GM18505 (cell line): Measurements from ENCODE around the gene UGT1A7.

Experiments used
- ATAC-seq: cut with Tn5 transposase; IDR thresholded peaks from one replicate; pipeline ENCODE4 v1.9.1; 2021; ENCODE audit not compliant: unreplicated experiment
- POLR2A ChIP-seq: IDR thresholded peaks from 4 replicates; pipeline ENCODE4 v1.6.1; 2011; ENCODE audit warnings: borderline replicate concordance; ENCODE audit not compliant: insufficient read depth, insufficient read length; ENCODE audit errors: extremely low read depth

The UGT1A7 gene

DNA sequence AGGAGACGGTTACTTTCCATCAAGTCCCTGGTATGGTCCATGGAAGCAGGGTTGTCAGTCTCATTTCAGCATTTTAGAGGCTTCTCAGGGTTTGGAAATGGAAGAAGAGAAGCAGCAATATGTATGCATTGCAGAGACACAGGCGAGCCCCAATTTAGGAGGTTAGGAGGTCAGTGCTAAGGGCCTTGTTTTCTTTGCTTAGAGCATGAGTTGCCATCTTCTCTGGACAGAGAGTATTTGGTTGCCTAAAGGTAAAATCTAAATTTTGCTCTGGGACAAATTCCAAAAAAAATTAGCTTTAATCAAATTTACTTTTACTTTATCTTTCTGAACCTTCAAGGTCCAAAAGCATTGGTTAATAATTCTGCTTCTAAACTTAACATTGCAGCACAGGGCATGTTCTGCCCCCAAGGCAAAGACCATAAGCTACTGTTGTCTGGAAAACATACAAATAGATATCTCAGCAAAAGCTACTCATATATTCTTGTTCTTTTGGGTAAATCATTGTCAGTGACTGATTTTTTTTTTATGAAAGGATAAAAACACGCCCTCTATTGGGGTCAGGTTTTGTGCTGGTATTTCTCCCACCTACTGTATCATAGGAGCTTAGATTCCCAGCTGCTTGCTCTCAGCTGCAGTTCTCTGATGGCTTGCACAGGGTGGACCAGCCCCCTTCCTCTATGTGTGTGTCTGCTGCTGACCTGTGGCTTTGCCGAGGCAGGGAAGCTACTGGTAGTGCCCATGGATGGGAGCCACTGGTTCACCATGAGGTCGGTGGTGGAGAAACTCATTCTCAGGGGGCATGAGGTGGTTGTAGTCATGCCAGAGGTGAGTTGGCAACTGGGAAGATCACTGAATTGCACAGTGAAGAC, 10.2 kb upstream of the UGT1A7 start, which contains the start of gene UGT1A9:
UGT1A9 (plus strand) TSS at position 609 of the 872 bp plus-strand sequence; CDS start at position 646, 37 bp downstream.
- no peak for TF ChIP-seq POLR2A
- ATAC-seq: no peak

DNA sequence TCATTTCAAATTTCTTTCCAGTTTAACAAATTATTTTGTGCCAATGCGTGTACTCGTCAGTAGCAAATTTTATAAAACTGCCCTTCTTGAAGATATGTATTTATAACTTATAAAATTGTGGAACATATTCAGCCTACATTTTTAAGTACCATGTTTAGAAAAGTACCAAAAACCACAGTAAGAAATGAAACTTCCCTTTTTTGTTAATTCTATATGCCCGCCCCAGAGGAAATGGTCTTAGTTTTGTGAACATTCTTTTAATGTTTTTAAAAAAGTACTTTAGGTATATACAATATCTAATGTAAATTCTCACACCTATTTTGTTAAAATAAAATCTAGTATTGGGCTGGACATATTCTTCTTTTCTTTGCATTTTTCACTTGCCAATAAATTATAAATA, 8.8 kb upstream of the UGT1A7 start:
- no peak for TF ChIP-seq POLR2A
- no peak for ATAC-seq

DNA sequence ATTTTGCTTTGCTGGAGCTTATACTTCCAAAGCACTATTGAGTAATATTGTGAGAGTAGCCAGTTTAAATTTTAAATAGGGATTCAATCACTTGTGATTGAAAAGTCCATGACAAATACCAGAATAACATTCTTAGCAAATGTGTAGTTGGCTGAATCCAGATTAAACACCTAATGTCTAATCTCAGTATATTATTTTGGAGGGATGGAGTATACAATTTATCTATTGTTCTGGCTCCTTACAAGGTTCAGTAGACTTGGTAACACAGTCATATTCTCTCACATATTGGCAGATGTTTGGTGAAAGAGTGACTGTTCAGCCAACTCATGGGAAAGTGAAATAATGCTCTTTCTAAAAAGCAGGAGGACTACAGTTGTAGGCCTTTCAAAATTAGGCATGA, 7.8 kb upstream of the UGT1A7 start:
- TF ChIP-seq POLR2A: no peak

DNA sequence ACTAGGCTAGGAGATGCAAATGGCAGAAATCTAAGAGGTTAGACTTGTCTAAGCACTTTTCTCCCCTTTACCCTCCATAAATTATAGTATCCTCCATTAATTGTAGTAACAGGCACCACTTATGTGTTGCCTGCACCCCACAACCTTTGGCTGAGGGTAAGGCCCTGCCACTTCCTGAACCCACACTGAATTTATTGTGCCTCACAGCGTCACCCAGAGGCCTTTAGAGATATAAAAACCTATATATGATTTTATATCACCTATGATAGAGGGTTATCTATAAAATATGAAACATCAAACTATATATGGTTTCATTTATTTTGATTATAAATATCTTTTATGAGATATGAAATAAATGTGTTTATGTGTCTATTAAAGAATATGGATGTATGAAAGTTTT, 7.4 kb upstream of the UGT1A7 start:
- TF ChIP-seq POLR2A: no peak
- no peak for ATAC-seq

More for the DNA sequence above, 7.8 kb upstream of the UGT1A7 start:
- ATAC-seq: no peak

DNA sequence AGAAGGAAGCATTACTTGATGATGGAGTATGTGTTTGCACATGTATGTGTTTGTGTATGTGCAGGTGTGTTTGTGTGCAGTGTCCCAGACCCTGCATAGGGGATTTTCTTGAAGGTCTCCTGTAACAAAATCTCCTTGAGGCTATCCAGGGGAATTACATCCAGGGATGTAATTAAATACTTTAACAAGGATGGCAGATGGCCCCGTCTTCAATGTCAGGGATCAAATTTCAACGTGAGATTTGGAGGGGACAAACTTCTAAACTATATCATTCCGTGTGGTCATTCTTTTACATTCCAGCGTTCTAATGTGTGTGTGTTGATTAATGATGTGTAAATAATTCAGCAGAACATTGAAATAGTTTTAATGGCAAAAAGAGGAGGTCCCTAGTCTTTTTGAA, 6.7 kb upstream of the UGT1A7 start:
- no peak for TF ChIP-seq POLR2A
- no peak for ATAC-seq

DNA sequence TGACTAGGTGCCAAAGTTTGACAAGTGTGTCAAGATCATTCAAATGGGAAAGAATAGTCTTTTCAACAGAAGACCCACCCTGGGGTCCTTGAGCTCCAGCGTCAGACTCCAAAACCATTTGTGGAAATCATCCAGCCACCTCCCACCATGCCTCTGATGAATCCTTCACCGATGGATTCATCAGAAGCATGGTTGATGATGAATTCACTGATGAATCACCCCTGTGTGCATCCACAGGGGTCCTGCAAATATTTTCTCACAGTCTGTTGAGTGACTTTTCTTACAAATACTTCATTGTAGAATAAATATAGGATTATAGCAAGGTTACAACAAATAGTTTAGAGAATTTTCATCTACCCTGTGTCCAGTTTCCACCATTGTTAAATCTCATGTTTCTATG, 5.7 kb upstream of the UGT1A7 start:
- ATAC-seq: no peak
- TF ChIP-seq POLR2A: no peak

DNA sequence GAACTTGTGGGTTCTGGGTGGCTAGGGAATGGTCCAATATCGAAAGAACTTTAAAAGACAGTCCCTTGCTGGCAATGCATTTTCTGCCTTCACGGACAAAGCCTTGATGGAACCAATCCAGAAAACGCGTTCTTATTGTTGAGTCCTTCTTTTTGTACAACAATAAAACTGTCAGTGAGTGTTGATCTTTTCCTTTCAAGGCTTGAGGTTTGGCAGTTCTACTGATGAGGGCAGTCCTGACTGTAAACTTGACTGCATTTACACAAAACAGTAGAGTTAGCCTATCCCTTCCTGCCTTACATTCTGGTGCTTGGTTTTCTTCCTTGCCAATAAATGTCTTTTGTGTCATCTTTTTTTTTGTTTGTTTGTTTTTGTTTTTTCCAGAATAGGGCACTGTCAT, 2.5 kb upstream of the UGT1A7 start:
- TF ChIP-seq POLR2A: no peak
- no peak for ATAC-seq

DNA sequence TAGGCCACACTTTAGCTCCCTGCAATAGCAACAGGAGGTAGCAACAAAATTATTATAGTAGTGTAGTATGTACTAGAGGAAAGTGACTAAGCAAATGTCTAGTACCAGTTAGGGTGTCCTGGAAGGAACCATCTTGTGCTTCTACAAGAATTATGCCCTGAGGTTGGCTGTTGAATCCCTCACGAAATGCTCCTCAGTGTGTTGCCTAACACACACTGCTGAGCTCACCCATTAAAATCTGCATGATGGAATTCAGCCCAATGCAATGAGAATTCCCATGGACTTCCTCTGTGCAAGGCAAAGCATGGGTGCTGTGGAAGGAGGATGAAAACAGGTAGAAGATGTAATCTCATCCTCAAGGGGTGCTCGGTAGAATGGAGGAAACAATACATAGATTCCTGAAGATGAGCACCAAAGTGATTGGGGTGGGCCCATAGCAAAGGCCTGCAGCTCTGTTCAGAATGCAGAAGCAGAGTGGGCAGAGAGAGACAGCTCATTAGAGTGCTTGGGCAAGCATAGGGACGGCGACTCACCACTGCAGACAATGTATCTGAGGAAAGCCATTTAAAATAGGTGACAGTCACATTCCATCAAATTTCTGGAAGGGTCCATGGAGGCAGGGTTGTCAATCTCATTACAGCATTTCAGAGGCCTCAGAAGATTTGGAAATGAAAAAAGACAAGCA, 1.2 kb upstream of the UGT1A7 start:
- no peak for TF ChIP-seq POLR2A
- ATAC-seq: no peak

DNA sequence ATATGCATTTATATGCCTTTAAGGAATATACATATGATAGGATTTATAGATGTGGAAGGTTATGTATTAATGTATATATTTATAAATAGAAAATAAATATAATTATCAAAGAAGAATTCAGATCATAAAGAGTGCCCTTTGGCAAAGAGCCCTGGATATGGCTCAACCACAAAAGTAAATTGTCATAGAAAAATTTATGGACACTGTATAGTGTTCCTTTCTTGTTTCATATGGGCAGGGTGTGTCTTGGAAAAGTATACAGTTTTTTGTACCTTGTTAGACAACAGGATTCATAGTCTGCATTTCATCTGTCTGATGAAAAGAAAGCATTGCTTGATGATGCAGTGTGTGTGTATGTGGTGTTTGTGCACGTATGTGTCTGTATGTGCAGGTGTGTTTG, 2.9 kb downstream of the UGT1A7 start:
- ATAC-seq: no peak
- TF ChIP-seq POLR2A: no peak

DNA sequence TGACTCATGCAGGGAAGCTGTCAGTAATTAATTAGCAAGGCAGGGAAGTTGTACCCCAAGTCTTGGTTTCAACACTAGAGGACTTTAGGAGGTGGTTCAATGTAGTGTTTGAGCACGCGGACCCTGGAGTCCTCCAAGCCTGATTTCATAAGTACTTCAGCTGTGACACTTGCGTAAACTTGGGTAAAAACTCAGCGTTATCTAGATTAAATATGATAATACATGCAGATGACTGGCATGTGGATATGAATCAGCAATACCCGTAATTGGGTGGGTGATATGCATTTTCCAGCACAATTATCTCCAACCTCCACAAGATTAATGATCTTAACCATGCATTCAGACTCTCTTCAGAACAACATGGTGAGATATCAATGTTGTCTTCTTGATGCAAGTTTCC, 5.2 kb downstream of the UGT1A7 start:
- no peak for TF ChIP-seq POLR2A
- ATAC-seq: no peak

DNA sequence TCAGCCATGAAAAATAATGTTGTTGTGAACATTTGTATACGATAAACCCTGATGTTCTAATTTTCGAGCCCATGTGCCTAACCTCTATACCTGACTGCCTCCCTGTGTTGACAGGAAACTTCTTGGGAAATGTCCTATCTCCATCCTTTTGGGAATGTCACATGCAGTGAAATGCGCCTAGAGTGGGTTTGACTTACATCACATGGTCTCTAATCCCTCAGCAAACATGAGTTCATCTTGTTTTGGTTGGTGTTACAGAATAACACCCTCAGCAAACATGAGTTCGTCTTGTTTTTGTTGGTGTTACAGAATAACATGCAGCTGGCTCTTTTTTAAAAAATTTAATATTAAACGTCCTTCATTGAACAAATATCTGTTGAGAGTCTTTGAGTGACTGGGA, 6.6 kb downstream of the UGT1A7 start:
- no peak for TF ChIP-seq POLR2A
- no peak for ATAC-seq

DNA sequence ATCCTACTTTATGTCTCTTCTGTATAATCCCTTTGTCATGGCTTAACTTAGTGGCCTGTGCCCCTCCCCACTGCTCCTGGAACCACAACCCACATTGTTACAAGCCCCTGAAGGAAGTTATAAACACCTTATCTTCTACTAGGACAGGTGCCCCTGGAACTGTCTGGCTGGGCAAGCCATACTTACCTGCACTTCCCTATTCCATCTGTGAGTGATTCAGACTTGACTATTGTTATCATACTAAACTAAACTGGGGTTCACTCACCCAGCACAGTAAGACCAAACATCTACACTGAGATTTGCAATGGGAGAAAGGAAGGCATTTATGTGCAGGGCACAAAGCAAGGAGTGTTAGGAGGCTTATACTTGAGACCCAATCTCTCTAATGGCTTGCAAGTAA, 7.3 kb downstream of the UGT1A7 start:
- no peak for TF ChIP-seq POLR2A
- ATAC-seq: no peak

DNA sequence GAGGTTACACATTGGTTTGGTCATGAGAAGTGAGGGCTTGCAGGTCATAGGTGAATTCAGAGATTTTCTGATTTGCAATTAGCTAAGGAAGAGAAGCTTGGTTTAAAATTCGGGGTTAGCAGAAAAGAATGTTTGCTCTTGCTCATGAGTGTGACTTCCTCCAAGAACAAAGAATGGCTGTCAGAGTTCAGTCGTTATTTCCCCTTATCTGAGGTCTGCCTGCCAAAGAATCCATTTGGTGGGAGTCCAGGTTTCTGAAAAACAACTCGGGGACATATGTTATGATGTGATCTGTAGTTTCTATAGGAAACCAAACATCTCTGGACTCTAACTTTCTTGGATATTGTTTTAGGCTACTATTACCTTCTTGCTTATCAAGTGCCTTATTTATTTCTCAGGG, 7.8 kb downstream of the UGT1A7 start:
- TF ChIP-seq POLR2A: no peak
- ATAC-seq: no peak

DNA sequence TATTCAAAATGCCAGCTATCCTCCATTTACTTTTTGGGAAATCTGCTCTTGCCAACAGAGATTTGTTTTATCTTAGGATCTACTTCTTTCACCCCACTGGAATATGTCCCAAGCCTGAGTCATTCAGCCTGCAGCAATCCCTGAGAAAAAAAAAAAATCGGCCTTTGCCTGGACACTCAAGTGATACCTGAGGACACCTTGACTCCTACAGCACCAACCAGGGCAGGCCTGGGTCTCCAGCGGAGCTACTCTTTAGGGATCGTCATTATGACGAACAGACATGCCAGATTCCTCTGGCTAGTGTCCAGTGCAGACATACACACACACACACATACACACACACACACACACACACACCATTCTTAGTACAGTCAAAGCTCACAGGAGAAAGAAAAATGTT, 8.7 kb downstream of the UGT1A7 start:
- no peak for ATAC-seq
- TF ChIP-seq POLR2A: no peak

DNA sequence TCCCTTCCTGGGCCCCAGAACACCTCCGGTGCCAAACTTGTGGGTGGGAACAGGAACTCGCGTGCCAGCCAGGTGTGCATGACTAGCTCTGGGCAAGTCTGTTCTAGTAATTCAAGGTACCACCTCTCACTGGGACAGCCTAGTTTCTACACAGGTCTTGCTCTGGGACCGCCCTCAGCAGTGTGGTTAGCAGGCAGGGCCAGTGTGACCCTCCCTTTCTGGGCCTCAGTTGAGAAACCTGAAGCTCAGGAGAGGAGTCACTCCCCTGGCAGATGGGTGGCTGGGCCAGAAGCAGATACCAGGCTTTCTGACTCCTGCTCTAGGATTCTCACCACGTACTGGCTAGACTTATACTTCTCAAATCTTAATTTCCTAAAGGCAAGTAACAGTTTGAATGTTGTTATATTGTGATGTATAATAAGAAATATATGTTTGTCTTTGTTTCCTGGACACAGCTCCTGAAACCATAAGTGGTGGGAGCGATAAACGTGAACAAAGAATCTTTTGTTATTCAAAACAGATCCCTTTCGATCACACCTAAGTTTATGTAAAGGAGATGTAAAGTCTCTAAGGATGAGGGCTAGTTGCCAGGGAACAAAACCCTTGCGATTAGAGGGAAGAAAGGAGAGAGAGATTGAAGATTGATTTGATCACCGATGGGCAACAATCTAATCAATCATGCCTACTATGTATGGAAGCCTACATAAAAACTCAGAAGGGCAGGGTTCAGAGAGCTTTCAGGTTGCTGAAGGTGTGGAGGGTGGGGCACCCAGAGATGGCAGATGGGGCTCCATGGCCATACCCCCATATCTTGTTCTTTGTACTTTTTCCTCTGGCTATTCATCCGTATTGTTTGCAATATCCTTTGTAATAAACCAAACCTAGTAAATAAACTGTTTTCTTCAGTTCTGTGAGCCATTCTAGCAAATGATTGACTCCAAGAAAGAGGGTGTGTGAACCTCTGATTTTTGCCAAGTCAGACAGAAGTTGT, 10.0 kb downstream of the UGT1A7 start:
- TF ChIP-seq POLR2A: no peak
- no peak for ATAC-seq
